ENCODE data around the gene MTHFD2. TPM values are rescaled to one million over a fixed set of nuclear protein-coding genes. Genes with fewer than 3 reads are reported as not detected.

Gene MTHFD2
- total and polyA plus RNA-seq, 2 donors (not counting 1 experiment from before 2014, with no cell fraction given) = 9.5 to 18.0 TPM

DNA sequence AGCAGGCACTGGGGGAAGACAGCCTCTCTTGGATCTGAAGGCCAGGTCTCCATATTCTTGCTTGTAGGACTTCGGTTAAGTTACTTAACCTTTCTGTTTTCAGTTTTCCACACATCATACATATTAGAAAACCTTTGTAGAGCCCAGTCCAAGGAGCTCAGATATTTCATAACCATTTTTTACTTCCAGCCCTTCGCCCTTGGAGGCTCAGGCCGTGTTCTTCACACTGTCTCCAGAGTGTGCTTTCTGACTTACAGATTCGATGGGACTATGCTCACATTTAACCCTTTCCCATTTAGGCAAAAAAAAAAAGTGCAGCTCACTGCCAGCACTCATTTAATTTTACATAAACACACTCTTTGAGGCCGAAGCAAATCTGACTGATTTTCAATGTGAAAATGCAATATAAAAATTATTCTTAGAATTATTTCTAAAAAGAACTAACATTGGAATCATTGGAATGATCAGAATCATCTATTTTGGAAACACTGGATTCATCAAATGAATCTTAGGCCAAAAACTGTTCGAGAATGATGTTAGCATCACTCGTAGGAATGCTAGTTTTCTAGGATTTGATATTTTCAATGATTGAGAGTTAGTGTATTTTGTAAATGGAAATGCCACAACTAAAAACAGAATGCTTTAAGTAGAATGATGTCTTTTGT, 55.0 kb downstream of the MTHFD2 start:
- H3K4me2 ChIP-seq (replicated peaks; ENCODE audit: low read depth, low read length, poor library complexity, severe bottlenecking) = no peak overlapping the region
- H3K4me3 ChIP-seq (ENCODE audit: control extremely low read depth in 1 of 5, extremely low read depth in 1 of 5, insufficient read depth in 1 of 5, low read depth in 2 of 5, low read length in 4 of 5) = no peak overlapping the region
- Mint-ChIP-seq H3K4me3 (no peak overlapping the region), H3K4me1 (peaks cover 6% of the 10 kb centered on the region), H3K9me3 (ENCODE audit: insufficient read depth) (no peaks in the 10 kb centered on the region), H3K27ac (no peak overlapping the region), H3K27me3 (no peaks in the 10 kb centered on the region)
- H3K79me2 ChIP-seq (ENCODE audit: control insufficient read depth, insufficient read depth, low read length) = no peaks in the 10 kb centered on the region
- H2AFZ ChIP-seq (ENCODE audit: insufficient read depth, low read depth, low read length, poor library complexity, severe bottlenecking) = no peak overlapping the region
- H3K9me3 ChIP-seq (ENCODE audit: control extremely low read depth in 1 of 3, control insufficient read depth in 2 of 3, insufficient read depth in 1 of 3, low read length in 2 of 3) = no peaks in the 10 kb centered on the region
- ATAC-seq (ENCODE audit: low read depth) (no peak), DNase-seq (no peak)
- intact Hi-C loops (cut with micrococcal nuclease) = loop anchor here (5.0 kb wide), 1 partner anchor 139 kb away; no protein-coding TSS in a partner anchor
- no peaks in the 10 kb centered on the region for H3K36me3 ChIP-seq (replicated peaks in 1 of 2; ENCODE audit: control extremely low read depth in 1 of 2, control insufficient read depth in 1 of 2, extremely low read depth in 1 of 2, insufficient read depth in 2 of 2, low read length in 1 of 2)
- TF ChIP-seq, protein P1, sequence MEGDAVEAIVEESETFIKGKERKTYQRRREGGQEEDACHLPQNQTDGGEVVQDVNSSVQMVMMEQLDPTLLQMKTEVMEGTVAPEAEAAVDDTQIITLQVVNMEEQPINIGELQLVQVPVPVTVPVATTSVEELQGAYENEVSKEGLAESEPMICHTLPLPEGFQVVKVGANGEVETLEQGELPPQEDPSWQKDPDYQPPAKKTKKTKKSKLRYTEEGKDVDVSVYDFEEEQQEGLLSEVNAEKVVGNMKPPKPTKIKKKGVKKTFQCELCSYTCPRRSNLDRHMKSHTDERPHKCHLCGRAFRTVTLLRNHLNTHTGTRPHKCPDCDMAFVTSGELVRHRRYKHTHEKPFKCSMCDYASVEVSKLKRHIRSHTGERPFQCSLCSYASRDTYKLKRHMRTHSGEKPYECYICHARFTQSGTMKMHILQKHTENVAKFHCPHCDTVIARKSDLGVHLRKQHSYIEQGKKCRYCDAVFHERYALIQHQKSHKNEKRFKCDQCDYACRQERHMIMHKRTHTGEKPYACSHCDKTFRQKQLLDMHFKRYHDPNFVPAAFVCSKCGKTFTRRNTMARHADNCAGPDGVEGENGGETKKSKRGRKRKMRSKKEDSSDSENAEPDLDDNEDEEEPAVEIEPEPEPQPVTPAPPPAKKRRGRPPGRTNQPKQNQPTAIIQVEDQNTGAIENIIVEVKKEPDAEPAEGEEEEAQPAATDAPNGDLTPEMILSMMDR (IDR thresholded peaks at IDR 0.05) = no peak
- TF ChIP-seq EZH2 (IDR thresholded peaks at IDR 0.05; ENCODE audit: borderline replicate concordance, insufficient read depth, low read depth, low read length, poor library complexity, severe bottlenecking) = no peak
- CTCF ChIA-PET = interaction anchor here (2.2 kb wide), 1 partner anchor 82 kb away, joined by 9 read pairs; no protein-coding TSS in a partner anchor
- no peaks in the 10 kb centered on the region for H3K27me3 ChIP-seq (replicated peaks in 1 of 4; ENCODE audit: control extremely low read depth in 1 of 4, control insufficient read depth in 3 of 4, insufficient read depth in 4 of 4, low read length in 3 of 4)
- WGBS (ENCODE audit: insufficient coverage) = 92% methylated on average over 5 of the region's 7 CpGs
- POLR2A ChIA-PET = no interaction called here
- no peaks in the 10 kb centered on the region for H4K20me1 ChIP-seq (ENCODE audit: control insufficient read depth, insufficient read depth, low read length, poor library complexity, severe bottlenecking)
- H3K27ac ChIP-seq (ENCODE audit: low read length in 2 of 2) = no peak overlapping the region
- no peak overlapping the region for H3K9ac ChIP-seq (ENCODE audit: low read length)
- H3K4me1 ChIP-seq (ENCODE audit: control insufficient read depth in 2 of 2, insufficient read depth in 2 of 2, low read length in 2 of 2) = no peaks in the 10 kb centered on the region

DNA sequence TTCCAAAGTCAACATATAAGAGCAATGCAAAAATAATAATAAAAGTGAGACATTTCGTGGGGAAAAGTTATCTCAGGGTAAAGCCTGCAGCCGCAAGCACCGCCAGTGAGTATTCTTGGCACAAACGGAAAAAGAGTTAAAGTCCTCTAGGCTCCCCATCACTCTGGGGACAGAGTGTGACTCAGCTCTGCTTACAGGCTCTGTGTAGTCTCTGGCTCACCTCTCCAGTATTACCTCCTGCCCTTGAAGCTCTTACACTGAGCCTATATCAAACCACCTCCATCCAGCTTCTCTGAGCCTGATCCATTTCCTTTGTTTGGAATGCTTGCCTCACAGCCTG, 55.5 kb downstream of the MTHFD2 start:
- Mint-ChIP-seq H3K27me3 (no peaks in the 10 kb centered on the region), H3K27ac (no peak overlapping the region), H3K9me3 (ENCODE audit: insufficient read depth) (no peaks in the 10 kb centered on the region), H3K4me1 (peaks cover 6% of the 10 kb centered on the region), H3K4me3 (no peak overlapping the region)
- 90% methylated on average over 4 of the region's 4 CpGs for WGBS (ENCODE audit: insufficient coverage)
- H3K4me3 ChIP-seq (ENCODE audit: control extremely low read depth in 1 of 5, extremely low read depth in 1 of 5, insufficient read depth in 1 of 5, low read depth in 2 of 5, low read length in 4 of 5) = no peak overlapping the region
- no peak overlapping the region for H3K9ac ChIP-seq (ENCODE audit: low read length)
- H4K20me1 ChIP-seq (ENCODE audit: control insufficient read depth, insufficient read depth, low read length, poor library complexity, severe bottlenecking) = no peaks in the 10 kb centered on the region
- H3K4me2 ChIP-seq (replicated peaks; ENCODE audit: low read depth, low read length, poor library complexity, severe bottlenecking) = no peak overlapping the region
- H3K9me3 ChIP-seq (ENCODE audit: control extremely low read depth in 1 of 3, control insufficient read depth in 2 of 3, insufficient read depth in 1 of 3, low read length in 2 of 3) = no peaks in the 10 kb centered on the region
- H3K79me2 ChIP-seq (ENCODE audit: control insufficient read depth, insufficient read depth, low read length) = no peaks in the 10 kb centered on the region
- TF ChIP-seq, protein P1 (IDR thresholded peaks at IDR 0.05) = no peak
- TF ChIP-seq EZH2 (IDR thresholded peaks at IDR 0.05; ENCODE audit: borderline replicate concordance, insufficient read depth, low read depth, low read length, poor library complexity, severe bottlenecking) = no peak
- H3K27me3 ChIP-seq (replicated peaks in 1 of 4; ENCODE audit: control extremely low read depth in 1 of 4, control insufficient read depth in 3 of 4, insufficient read depth in 4 of 4, low read length in 3 of 4) = no peaks in the 10 kb centered on the region
- H3K4me1 ChIP-seq (ENCODE audit: control insufficient read depth in 2 of 2, insufficient read depth in 2 of 2, low read length in 2 of 2) = no peaks in the 10 kb centered on the region
- CTCF ChIA-PET = interaction anchor here (2.2 kb wide), 1 partner anchor 82 kb away, joined by 9 read pairs; no protein-coding TSS in a partner anchor
- H2AFZ ChIP-seq (ENCODE audit: insufficient read depth, low read depth, low read length, poor library complexity, severe bottlenecking) = no peak overlapping the region
- ATAC-seq (ENCODE audit: low read depth) = no peak
- intact Hi-C loops (cut with micrococcal nuclease) = loop anchor here (5.0 kb wide), 1 partner anchor 138 kb away; no protein-coding TSS in a partner anchor
- no peak overlapping the region for H3K27ac ChIP-seq (ENCODE audit: low read length in 2 of 2)
- no peak for DNase-seq
- no peaks in the 10 kb centered on the region for H3K36me3 ChIP-seq (replicated peaks in 1 of 2; ENCODE audit: control extremely low read depth in 1 of 2, control insufficient read depth in 1 of 2, extremely low read depth in 1 of 2, insufficient read depth in 2 of 2, low read length in 1 of 2)
- POLR2A ChIA-PET = no interaction called here
